ENCODE data around the gene VPS13D.

DNA sequence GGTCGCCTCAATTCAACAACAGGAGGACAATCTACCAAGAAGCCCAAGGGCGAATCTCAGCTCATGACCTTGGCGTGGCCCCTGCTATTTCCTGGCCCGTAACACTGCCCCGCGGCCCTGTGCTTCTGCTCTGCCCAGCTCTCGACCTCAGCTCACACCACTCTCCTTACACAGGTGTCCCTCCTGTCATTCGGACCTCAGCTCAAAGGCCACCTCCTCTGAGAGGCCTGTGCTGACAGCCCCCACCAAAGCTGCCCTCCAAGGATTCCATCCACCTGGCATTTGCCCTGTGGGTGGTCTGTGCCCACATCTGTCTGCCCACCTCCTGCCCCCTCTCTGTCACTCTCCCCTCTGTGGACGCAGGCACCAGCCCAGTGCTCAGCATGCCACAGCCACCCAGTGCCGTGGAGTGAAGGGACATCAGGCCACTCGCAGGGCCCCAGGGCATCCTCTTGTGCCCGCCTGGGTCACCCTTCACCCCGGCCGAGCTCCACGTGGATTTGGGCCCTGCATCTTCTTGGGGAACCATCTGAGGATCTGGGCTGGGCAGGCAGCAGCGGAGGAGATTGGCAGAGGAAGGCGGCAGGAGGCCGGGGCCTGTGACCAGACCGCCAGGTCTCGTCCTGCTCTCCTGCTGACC, 317.9 kb downstream of the VPS13D start:
- TF ChIP-seq, protein P1, sequence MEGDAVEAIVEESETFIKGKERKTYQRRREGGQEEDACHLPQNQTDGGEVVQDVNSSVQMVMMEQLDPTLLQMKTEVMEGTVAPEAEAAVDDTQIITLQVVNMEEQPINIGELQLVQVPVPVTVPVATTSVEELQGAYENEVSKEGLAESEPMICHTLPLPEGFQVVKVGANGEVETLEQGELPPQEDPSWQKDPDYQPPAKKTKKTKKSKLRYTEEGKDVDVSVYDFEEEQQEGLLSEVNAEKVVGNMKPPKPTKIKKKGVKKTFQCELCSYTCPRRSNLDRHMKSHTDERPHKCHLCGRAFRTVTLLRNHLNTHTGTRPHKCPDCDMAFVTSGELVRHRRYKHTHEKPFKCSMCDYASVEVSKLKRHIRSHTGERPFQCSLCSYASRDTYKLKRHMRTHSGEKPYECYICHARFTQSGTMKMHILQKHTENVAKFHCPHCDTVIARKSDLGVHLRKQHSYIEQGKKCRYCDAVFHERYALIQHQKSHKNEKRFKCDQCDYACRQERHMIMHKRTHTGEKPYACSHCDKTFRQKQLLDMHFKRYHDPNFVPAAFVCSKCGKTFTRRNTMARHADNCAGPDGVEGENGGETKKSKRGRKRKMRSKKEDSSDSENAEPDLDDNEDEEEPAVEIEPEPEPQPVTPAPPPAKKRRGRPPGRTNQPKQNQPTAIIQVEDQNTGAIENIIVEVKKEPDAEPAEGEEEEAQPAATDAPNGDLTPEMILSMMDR (IDR thresholded peaks at IDR 0.05), result no peak
- TF ChIP-seq POLR2A (IDR thresholded peaks at IDR 0.05), result no peak

Measured in ovary (tissue), 3 donors.